Neutrophil (primary cell): ENCODE data around the gene CYP1B1.

Experiments used
- H3K27ac ChIP-seq: fragments of 200-600 bp; sonication (generic); 2 replicates; pipeline ENCODE4 v1.5.1; 2016; ENCODE audit warnings: mild to moderate bottlenecking, moderate library complexity
- H3K27me3 ChIP-seq: fragments of 200-600 bp; sonication (generic); 2 replicates; pipeline ENCODE4 v1.6.0; 2016; ENCODE audit warnings: mild to moderate bottlenecking
- H3K36me3 ChIP-seq: fragments of 200-600 bp; sonication (generic); 2 replicates; pipeline ENCODE4 v1.5.1; 2017
- H3K4me1 ChIP-seq, 2 experiments: fragments of 200-600 bp in 1 of 2; sonication (generic) in 1 of 2; 1 replicate in 1 of 2; 2 replicates in 1 of 2; pipeline versions ENCODE4 v1.5.1 to v1.6.1; 2013 to 2016; ENCODE audit warnings: low read depth in 1 of 2, low read length in 1 of 2, mild to moderate bottlenecking in 1 of 2, moderate library complexity in 1 of 2; ENCODE audit not compliant: control insufficient read depth in 1 of 2, insufficient read depth in 1 of 2
- H3K4me3 ChIP-seq, 2 experiments: fragments of 200-600 bp in 1 of 2; sonication (generic) in 1 of 2; 1 replicate in 1 of 2; 2 replicates in 1 of 2; pipeline ENCODE4 v1.5.1; 2013 to 2016; ENCODE audit warnings: low read depth in 1 of 2, low read length in 1 of 2, mild to moderate bottlenecking in 1 of 2, moderate library complexity in 1 of 2
- H3K9me3 ChIP-seq: fragments of 200-600 bp; sonication (generic); 2 replicates; pipeline ENCODE4 v1.5.1; 2016
- TF ChIP-seq, protein P1 (sequence below): fragments of 200-600 bp; sonication (generic); IDR thresholded peaks from 2 replicates; pipeline ENCODE4 v1.5.1; 2016; ENCODE audit warnings: antibody characterized with exemption

The CYP1B1 gene

DNA sequence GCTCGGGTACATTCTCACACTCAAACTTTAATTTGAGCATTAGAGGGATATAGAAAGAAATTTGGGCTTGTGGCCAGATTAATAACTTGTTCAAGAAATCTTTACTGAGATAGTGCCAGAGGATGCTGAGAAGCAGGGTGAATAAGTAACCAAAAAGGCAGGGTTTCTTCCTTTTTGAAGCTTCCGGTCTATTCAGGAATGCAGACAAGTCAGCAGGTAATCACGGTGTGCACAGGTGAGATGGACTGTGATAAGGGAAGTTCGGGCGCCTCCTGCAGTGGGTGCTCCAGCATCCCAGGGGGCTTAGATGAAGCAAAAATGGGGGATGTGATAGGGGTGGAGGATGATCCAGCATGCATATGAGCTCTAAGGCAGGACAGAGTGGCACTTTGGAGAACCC lies 44.9 kb upstream of the CYP1B1 start:
- H3K27ac ChIP-seq: no peak overlapping the region
- no peak overlapping the region for H3K4me3 ChIP-seq
- no peaks in the 10 kb centered on the region for H3K36me3 ChIP-seq
- peaks cover 7% of the 10 kb centered on the region for H3K27me3 ChIP-seq
- peaks cover 4 to 14% of the 10 kb centered on the region in 2 experiments for H3K4me1 ChIP-seq
- H3K9me3 ChIP-seq: no peaks in the 10 kb centered on the region
- TF ChIP-seq, protein P1, sequence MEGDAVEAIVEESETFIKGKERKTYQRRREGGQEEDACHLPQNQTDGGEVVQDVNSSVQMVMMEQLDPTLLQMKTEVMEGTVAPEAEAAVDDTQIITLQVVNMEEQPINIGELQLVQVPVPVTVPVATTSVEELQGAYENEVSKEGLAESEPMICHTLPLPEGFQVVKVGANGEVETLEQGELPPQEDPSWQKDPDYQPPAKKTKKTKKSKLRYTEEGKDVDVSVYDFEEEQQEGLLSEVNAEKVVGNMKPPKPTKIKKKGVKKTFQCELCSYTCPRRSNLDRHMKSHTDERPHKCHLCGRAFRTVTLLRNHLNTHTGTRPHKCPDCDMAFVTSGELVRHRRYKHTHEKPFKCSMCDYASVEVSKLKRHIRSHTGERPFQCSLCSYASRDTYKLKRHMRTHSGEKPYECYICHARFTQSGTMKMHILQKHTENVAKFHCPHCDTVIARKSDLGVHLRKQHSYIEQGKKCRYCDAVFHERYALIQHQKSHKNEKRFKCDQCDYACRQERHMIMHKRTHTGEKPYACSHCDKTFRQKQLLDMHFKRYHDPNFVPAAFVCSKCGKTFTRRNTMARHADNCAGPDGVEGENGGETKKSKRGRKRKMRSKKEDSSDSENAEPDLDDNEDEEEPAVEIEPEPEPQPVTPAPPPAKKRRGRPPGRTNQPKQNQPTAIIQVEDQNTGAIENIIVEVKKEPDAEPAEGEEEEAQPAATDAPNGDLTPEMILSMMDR: no peak

DNA sequence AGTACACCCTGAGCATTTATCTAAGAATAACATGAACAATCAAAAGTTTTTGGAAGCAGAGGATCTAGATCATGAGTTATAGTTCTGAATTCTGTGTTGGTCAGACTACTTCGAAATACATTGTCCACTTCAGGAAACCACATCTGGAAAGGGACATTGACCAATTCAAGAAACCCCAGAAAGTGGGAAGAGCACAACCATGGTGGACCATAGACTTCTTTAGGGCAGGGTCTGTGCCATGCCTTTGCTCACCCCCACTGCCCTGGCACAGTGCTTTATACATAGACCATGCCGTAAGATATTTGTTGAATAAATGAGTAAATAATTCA lies 44.3 kb upstream of the CYP1B1 start:
- peaks cover 7% of the 10 kb centered on the region for H3K27me3 ChIP-seq
- no peaks in the 10 kb centered on the region for H3K36me3 ChIP-seq
- no peaks in the 10 kb centered on the region for H3K9me3 ChIP-seq
- H3K4me3 ChIP-seq: no peak overlapping the region
- H3K4me1 ChIP-seq: peaks cover 10 to 20% of the 10 kb centered on the region in 2 experiments
- TF ChIP-seq, protein P1: no peak
- no peak overlapping the region for H3K27ac ChIP-seq

DNA sequence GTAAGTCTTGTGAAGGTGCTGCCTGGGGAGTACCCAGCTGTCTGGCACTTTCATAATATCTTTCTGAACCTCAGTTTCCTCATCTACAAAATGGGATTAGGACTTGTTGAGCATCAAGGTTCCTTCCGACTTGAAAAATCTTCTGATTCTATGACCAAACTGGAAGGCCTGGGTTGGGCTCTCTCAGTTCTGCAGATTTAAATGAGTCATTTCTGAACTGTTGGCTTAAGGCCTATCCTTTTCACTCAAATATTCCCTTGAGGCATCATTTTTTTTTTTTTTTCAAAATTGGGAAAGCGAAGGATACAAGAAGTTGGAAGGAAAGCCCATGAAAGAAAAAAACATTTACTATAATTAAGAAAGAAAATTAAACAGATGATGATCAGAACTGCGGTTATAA lies 40.8 kb upstream of the CYP1B1 start:
- H3K27ac ChIP-seq: no peak overlapping the region
- H3K4me3 ChIP-seq: no peak overlapping the region
- H3K9me3 ChIP-seq: no peaks in the 10 kb centered on the region
- peaks cover 16% of the 10 kb centered on the region for H3K27me3 ChIP-seq
- no peaks in the 10 kb centered on the region for H3K36me3 ChIP-seq
- peaks cover 22 to 35% of the 10 kb centered on the region in 2 experiments for H3K4me1 ChIP-seq
- TF ChIP-seq, protein P1: no peak

DNA sequence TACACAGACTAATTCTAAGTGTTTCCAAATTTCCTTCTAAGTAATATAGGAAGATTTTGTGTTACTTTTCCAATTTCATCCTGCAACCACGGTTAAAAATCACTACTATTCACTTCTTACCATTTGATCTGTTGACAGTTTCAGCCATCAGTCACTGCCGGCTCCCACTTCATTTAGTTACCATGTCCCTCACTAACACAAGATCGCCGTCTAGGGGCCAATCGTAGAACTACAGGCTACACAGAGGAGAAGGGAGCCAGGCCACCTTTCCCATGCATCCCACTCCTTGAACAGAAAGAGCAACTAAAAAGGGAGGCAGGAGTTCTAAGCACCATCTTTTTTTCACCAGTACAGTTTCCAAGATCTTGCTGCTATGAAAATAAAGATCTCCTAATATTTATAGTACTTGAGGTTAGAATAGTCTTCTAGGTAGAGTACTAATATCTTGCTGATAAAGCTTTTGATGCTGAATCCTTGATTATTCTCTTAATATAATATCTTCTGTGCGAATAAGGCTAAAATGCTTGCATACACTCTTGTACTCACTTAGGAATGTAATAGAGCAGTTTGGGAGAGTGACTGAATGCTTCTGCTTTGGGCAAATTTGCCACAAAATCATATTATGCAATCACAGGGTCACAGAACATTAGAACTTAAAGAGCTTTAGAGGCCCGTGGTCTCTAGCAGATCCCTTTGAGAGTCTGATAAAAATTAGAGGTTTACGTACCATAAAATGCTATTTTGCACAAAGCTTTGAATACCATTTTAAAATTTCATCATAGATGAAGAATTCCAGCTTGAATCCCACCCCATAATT lies 39.5 kb upstream of the CYP1B1 start:
- H3K4me1 ChIP-seq: peaks cover 22 to 34% of the 10 kb centered on the region in 2 experiments
- H3K36me3 ChIP-seq: no peaks in the 10 kb centered on the region
- H3K9me3 ChIP-seq: no peaks in the 10 kb centered on the region
- H3K27ac ChIP-seq: no peak overlapping the region
- TF ChIP-seq, protein P1: peak; percentile 82
- H3K27me3 ChIP-seq: peaks cover 14% of the 10 kb centered on the region
- H3K4me3 ChIP-seq: no peak overlapping the region

DNA sequence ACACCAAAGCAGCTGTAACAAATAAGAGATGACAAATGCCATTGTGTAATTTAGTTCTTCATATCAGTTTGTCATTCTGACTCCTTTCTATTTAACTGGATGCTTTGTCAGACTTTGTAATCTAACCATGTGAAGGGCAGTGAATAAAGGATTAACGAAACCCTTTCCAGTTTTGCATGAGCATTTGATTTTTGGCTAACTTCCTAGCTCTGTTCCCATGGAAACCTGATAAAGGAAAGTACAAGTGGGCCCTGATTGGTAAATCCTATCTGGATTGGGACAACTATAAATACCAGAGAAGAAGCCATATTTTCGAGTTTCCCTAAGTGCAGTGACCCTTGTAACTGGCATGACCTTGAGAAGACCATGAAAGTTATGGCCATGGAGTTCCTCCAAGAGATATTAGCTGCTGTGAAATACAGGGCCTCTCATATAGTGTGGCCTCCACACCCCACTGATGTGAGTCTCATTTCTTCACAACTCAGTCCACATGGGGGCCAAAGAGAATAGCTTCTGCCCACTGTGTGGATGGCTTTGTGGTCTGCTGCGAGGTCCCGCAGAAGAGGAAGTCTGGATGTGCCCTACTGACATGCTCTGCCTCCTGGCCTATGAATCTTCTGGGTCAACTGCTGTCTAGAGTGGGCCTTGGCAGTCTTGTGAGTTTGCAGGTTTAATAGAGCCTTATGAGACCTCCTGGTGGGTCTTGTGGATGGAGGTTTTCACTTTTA lies 38.2 kb upstream of the CYP1B1 start:
- H3K9me3 ChIP-seq: no peaks in the 10 kb centered on the region
- peaks cover 22 to 29% of the 10 kb centered on the region in 2 experiments for H3K4me1 ChIP-seq
- TF ChIP-seq, protein P1: no peak
- H3K27me3 ChIP-seq: peaks cover 26% of the 10 kb centered on the region
- H3K36me3 ChIP-seq: no peaks in the 10 kb centered on the region
- no peak overlapping the region for H3K4me3 ChIP-seq
- no peak overlapping the region for H3K27ac ChIP-seq
